K562 (cell line): ENCODE data around the gene PLXNB3. TPM values are rescaled to one million over a fixed set of nuclear protein-coding genes. Genes with fewer than 3 reads are reported as not detected.

Experiments
- ATAC-seq: fragments of 200-7000 bp; cut with Tn5 transposase; 3 replicates; pipeline ENCODE4 v1.9.1; 2020; ENCODE audit warnings: moderate library complexity
- BruUV-seq: library from RNA; stranded (reverse); fragments of 400-500 nt; replicated peaks from 2 replicates; lab custom pipeline; 2021; lab: Mats Ljungman, UMichigan
- CTCF ChIA-PET: fragments of 300-600 bp; formaldehyde crosslinking; extraction: SDS; loops from one replicate; lab custom pipeline; 2021; ENCODE audit warnings: low intra/inter-chr PET ratio; lab: Yijun Ruan, JAX
- POLR2A ChIA-PET: fragments of 300-600, 350-650 bp; sonication (Branson Sonifier 250); formaldehyde crosslinking; extraction: SDS; loops from one replicate; lab custom pipeline; 2021; ENCODE audit warnings: antibody characterized with exemption, inconsistent platforms; lab: Yijun Ruan, JAX
- DNase-seq, 4 experiments: peaks; one replicate each; pipeline versions ENCODE4 v3.0.0 to v3.0.0-alpha.2; 2011 to 2018; ENCODE audit warnings: low spot score in 3 of 4, mixed read lengths in 3 of 4; ENCODE audit errors: extremely low read depth in 1 of 4
- FAIRE-seq: peaks from 2 replicates; lab custom pipeline; 2011; peaks lifted over from hg19 to GRCh38; lab: Jason Lieb, UNC
- H2AFZ ChIP-seq: 2 replicates; pipeline ENCODE4 v1.6.0; 2011; ENCODE audit warnings: low read depth, low read length, control low read depth, inconsistent platforms
- H3K27ac ChIP-seq: fragments of 200-600 bp; 3 replicates; pipeline ENCODE4 v1.8.0; 2011; ENCODE audit warnings: low read depth, mild to moderate bottlenecking, control low read depth, inconsistent platforms, low read length, moderate library complexity, mixed read lengths; ENCODE audit errors: extremely low read depth
- H3K27me3 ChIP-seq, 2 experiments: fragments of 300-600 bp in 1 of 2; 2 replicates in 1 of 2; 3 replicates in 1 of 2; pipeline versions ENCODE4 v1.6.0 to v1.8.0; 2011; ENCODE audit warnings: inconsistent platforms in 2 of 2, low read length in 2 of 2, mild to moderate bottlenecking in 1 of 2, mixed read lengths in 1 of 2, moderate library complexity in 1 of 2; ENCODE audit not compliant: control insufficient read depth in 2 of 2, insufficient read depth in 2 of 2
- H3K36me3 ChIP-seq: fragments of 300-600 bp; 3 replicates; pipeline ENCODE4 v1.8.0; 2011; ENCODE audit warnings: mild to moderate bottlenecking, low read length, inconsistent platforms; ENCODE audit not compliant: control insufficient read depth, insufficient read depth
- H3K4me1 ChIP-seq, 2 experiments: fragments of 200-600 bp in 1 of 2; replicated peaks in 1 of 2; 2 replicates in 1 of 2; 3 replicates in 1 of 2; pipeline versions ENCODE4 v1.5.1 to v1.8.0; 2011; ENCODE audit warnings: inconsistent platforms in 2 of 2, low read length in 2 of 2, mild to moderate bottlenecking in 1 of 2, mixed read lengths in 1 of 2, moderate library complexity in 1 of 2; ENCODE audit not compliant: control insufficient read depth in 2 of 2, insufficient read depth in 2 of 2
- H3K4me2 ChIP-seq: 2 replicates; pipeline ENCODE4 v1.6.1; 2011; ENCODE audit warnings: low read length, control low read depth, inconsistent platforms, mixed read lengths; ENCODE audit not compliant: insufficient read depth
- H3K4me3 ChIP-seq: fragments of 200-600 bp; sonication (generic), shearing (Covaris generic); 2 replicates; pipeline ENCODE4 v1.5.1; 2016; ENCODE audit warnings: control low read depth, inconsistent platforms
- H3K79me2 ChIP-seq: fragments of 200-600 bp; 3 replicates; pipeline ENCODE4 v1.8.0; 2011; ENCODE audit warnings: low read length, inconsistent platforms; ENCODE audit not compliant: control insufficient read depth, insufficient read depth
- H3K9ac ChIP-seq, 2 experiments: 2 replicates each; pipeline versions ENCODE4 v1.6.0 to v1.6.1; 2011; ENCODE audit warnings: low read depth in 2 of 2, low read length in 2 of 2, control low read depth in 1 of 2, inconsistent platforms in 1 of 2, mild to moderate bottlenecking in 1 of 2, mixed read lengths in 1 of 2; ENCODE audit not compliant: insufficient read depth in 1 of 2
- H3K9me1 ChIP-seq: one replicate; pipeline ENCODE4 v1.6.0; 2011; ENCODE audit warnings: inconsistent platforms, mild to moderate bottlenecking, low read length, moderate library complexity; ENCODE audit not compliant: control insufficient read depth, insufficient read depth
- H3K9me3 ChIP-seq: replicated peaks from 2 replicates; pipeline ENCODE4 v1.5.1; 2011; ENCODE audit warnings: low read depth, low read length, inconsistent platforms; ENCODE audit not compliant: control insufficient read depth, insufficient read depth
- H4K20me1 ChIP-seq: replicated peaks from 2 replicates; pipeline ENCODE4 v1.6.1; 2011; ENCODE audit warnings: low read length, inconsistent platforms, mixed read lengths; ENCODE audit not compliant: control insufficient read depth, insufficient read depth
- BRD9 ChIP-seq: fragments of 450-650 bp; IDR thresholded peaks from 2 replicates; pipeline ENCODE4 v1.6.1; 2018; ENCODE audit warnings: low read depth; ENCODE audit not compliant: partially characterized antibody
- CEBPG ChIP-seq, 3 experiments: fragments of 200-800 bp in 1 of 3; sonication (Bioruptor generic) in 1 of 3; sonication (generic) in 1 of 3; formaldehyde crosslinking in 1 of 3; IDR thresholded peaks in 2 of 3; conservative IDR thresholded peaks in 1 of 3; 2 replicates each; pipeline versions ENCODE4 v1.6.1 to v1.8.0; 2016 to 2022; ENCODE audit warnings: missing compliant biosample characterization in 2 of 3, missing genetic modification characterization in 2 of 3, mild to moderate bottlenecking in 1 of 3, missing genetic modification reagents in 1 of 3
- FIP1L1 ChIP-seq: fragments of 200-400 bp; formaldehyde crosslinking; IDR thresholded peaks from 2 replicates; pipeline ENCODE4 v1.6.1; 2018; ENCODE audit warnings: mild to moderate bottlenecking, low read depth, low read length; ENCODE audit not compliant: poor library complexity, severe bottlenecking
- HMBOX1 ChIP-seq: sonication (generic); IDR thresholded peaks from 2 replicates; pipeline ENCODE4 v1.6.1; 2016
- HOMEZ ChIP-seq: fragments of 250-450 bp; sonication (Bioruptor Pico); IDR thresholded peaks from 2 replicates; pipeline ENCODE4 v1.4.0; 2020; ENCODE audit warnings: mild to moderate bottlenecking, moderate library complexity
- KLF1 ChIP-seq: fragments of 450-650 bp; IDR thresholded peaks from 2 replicates; pipeline ENCODE4 v1.6.1; 2016; ENCODE audit warnings: missing genetic modification characterization, missing compliant biosample characterization
- NR1H2 ChIP-seq: sonication (generic); formaldehyde crosslinking; IDR thresholded peaks from 2 replicates; pipeline ENCODE4 v1.4.0; 2020; ENCODE audit warnings: mild to moderate bottlenecking, missing genetic modification reagents
- WGBS: fragments of 100-300 bp; shearing (Covaris generic); methylation state at CpG from one replicate; pipeline ENCODE4 v1.1.6; 2016; ENCODE audit warnings: low coverage, mixed read lengths; ENCODE audit not compliant: insufficient coverage; ENCODE audit errors: missing lambda C conversion rate; 5-methylcytosine and 5-hydroxymethylcytosine counted together
- in situ Hi-C: fragments of 300-500 bp; cut with MboI; formaldehyde crosslinking; loops from 4 replicates; pipeline ENCODE4 v1.15.0; 2018; ENCODE audit warnings: inconsistent platforms, mixed read lengths
- intact Hi-C: fragments of 100-400 bp; cut with micrococcal nuclease; formaldehyde crosslinking; loops from 2 replicates; pipeline ENCODE4 v1.14.2; 2022
- polyA plus RNA-seq, 8 experiments: library from polyadenylated mRNA; depleted of rRNA in 4 of 8; stranded (reverse) in 5 of 8; unstranded in 3 of 8; fragments of >200 nt; fragmentation: Nextera tagmentation in 2 of 8; fragmentation: Illumina TruSeq in 1 of 8; extraction: Ambion mirVana in 2 of 8; extraction: Trizol in 1 of 8; gene quantifications; 2 replicates each; pipeline versions ENCODE4 v1.2.1 to v1.2.3, GENCODE V29; 2011 to 2014; ENCODE audit warnings: inconsistent platforms in 1 of 8, missing spikeins in 1 of 8
- total RNA-seq, 7 experiments: library from RNA; depleted of rRNA in 6 of 7; stranded (reverse); fragments of >200 nt in 6 of 7; fragmentation: Illumina TruSeq in 2 of 7; extraction: Trizol in 2 of 7; gene quantifications; 2 replicates each; pipeline versions ENCODE4 v1.2.1 to v1.2.3, GENCODE V29; 2011 to 2021; ENCODE audit warnings: low replicate concordance in 1 of 7
- TF ChIP-seq, protein P1 (sequence below): sonication (generic); formaldehyde crosslinking; IDR thresholded peaks from 2 replicates; pipeline ENCODE4 v1.4.0; 2020; ENCODE audit warnings: mild to moderate bottlenecking, missing genetic modification reagents

PLXNB3 gene
- total and polyA plus RNA-seq, 9 of the 15 experiments (the other 6 are each of a cell fraction or from before 2014, with no cell fraction given): 0.22 to 2.0 (median 1.4) TPM; not detected in 2

- TF ChIP-seq FIP1L1: no peak
- no peak for TF ChIP-seq BRD9
- no peak for TF ChIP-seq NR1H2
- TF ChIP-seq KLF1 (tag): no peak
- no peak for TF ChIP-seq HOMEZ (CRISPR knock-in tag)
- TF ChIP-seq, all 486 proteins: peak for 0
Observed at GRCh38 chrX:153719701-153720100, 44.3 kb upstream of the PLXNB3 start (continued).

DNA sequence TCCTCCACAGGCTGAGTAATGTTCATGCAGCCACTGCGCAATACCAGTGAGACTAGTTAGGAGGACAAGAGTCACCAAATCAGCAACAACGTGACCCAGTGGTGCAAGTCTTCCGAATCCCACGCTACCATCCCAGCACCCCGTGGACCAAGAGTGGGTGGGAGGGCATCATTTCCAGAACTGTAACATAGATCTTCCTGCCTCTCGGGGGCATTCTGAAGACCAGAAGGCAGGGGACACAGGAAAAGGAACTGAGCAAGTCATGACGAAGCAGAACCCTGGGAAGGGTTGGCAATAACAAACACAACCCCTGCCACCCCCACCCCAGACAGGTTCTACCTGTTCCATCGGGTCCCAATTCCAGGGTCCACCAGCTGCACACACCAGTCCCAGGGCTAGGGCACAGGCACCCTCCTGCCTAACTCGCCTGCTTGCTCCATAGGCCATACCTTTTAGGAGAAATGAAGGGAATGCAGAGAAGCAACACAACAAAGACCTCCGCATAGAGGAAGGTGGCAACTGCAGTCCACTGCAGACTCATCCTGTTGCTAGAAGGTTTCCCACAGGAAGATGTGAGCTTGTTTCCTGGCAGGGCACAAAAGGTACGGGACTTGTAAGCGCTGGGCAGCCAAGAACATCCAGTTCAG is 41.2 kb upstream of the PLXNB3 start:
- Histone ChIP-seq H3K36me3 (peaks cover 47% of the 10 kb centered on the region), H2AFZ (no peak overlapping the region), H3K79me2 (peaks cover 64% of the 10 kb centered on the region), H3K4me3 (peak overlapping the region; percentile 92), H3K27me3 (no peaks in the 10 kb centered on the region), H3K9ac (peak overlapping the region; percentile 91 to 97), H3K27ac (peak overlapping the region; percentile 87), H3K4me1 (peaks cover 39 to 49% of the 10 kb centered on the region in 2 experiments), H4K20me1 (peaks cover 10% of the 10 kb centered on the region), H3K9me1 (no peaks in the 10 kb centered on the region), H3K9me3 (no peaks in the 10 kb centered on the region), H3K4me2 (peak overlapping the region; percentile 96)
- in situ Hi-C loops: no loop called here
- peak; percentile 85 for TF ChIP-seq HMBOX1
- TF ChIP-seq CEBPG (CRISPR knock-in tag; IDR thresholded peaks at IDR 0.05): no peak
- 0 out of 4 replicates have a peak, but pooled peaks of 1 of the 2 experiments have one; percentile 12 for TF ChIP-seq CEBPG (tag; conservative IDR thresholded peaks at IDR 0.05 in 1 of 2, IDR thresholded peaks at IDR 0.05 in 1 of 2)
- TF ChIP-seq, protein P1, sequence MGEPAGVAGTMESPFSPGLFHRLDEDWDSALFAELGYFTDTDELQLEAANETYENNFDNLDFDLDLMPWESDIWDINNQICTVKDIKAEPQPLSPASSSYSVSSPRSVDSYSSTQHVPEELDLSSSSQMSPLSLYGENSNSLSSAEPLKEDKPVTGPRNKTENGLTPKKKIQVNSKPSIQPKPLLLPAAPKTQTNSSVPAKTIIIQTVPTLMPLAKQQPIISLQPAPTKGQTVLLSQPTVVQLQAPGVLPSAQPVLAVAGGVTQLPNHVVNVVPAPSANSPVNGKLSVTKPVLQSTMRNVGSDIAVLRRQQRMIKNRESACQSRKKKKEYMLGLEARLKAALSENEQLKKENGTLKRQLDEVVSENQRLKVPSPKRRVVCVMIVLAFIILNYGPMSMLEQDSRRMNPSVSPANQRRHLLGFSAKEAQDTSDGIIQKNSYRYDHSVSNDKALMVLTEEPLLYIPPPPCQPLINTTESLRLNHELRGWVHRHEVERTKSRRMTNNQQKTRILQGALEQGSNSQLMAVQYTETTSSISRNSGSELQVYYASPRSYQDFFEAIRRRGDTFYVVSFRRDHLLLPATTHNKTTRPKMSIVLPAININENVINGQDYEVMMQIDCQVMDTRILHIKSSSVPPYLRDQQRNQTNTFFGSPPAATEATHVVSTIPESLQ (CRISPR knock-in tag): no peak
- peak; percentile 60 for FAIRE-seq
- ChIA-PET POLR2A (no interaction called here), CTCF (no interaction called here)
- BruUV-seq: no TSS peak
- no peak for ATAC-seq
- intact Hi-C loops: no loop called here
- DNase-seq: no peak
- WGBS: 17% methylated on average over 11 of the region's 12 CpGs
